HEK293T (cell line): ENCODE data around the gene PIK3CG.

Experiments used
- ARNT ChIP-seq: fragments of 450-650 bp; IDR thresholded peaks from 2 replicates; pipeline ENCODE4 v1.6.1; 2017; ENCODE audit warnings: mild to moderate bottlenecking
- BHLHE40 ChIP-seq: fragments of 450-650 bp; IDR thresholded peaks from 2 replicates; pipeline ENCODE4 v1.6.1; 2016; ENCODE audit warnings: mild to moderate bottlenecking, moderate library complexity, borderline replicate concordance
- ELF4 ChIP-seq: fragments of 450-650 bp; IDR thresholded peaks from 2 replicates; pipeline ENCODE4 v1.6.1; 2017; ENCODE audit warnings: antibody characterized with exemption
- FOXM1 ChIP-seq: fragments of 450-650 bp; IDR thresholded peaks from 2 replicates; pipeline ENCODE4 v1.6.1; 2017; ENCODE audit warnings: mild to moderate bottlenecking, borderline replicate concordance
- HDGF ChIP-seq: fragments of 450-650 bp; IDR thresholded peaks from 2 replicates; pipeline ENCODE4 v1.6.1; 2017; ENCODE audit warnings: antibody characterized with exemption, borderline replicate concordance
- NFRKB ChIP-seq: fragments of 450-650 bp; IDR thresholded peaks from 2 replicates; pipeline ENCODE4 v1.6.1; 2016; ENCODE audit warnings: mild to moderate bottlenecking, moderate library complexity
- SP1 ChIP-seq: fragments of 450-650 bp; IDR thresholded peaks from 2 replicates; pipeline ENCODE4 v1.6.1; 2017
- SUZ12 ChIP-seq: fragments of 450-650 bp; IDR thresholded peaks from 2 replicates; pipeline ENCODE4 v1.6.1; 2016; ENCODE audit warnings: mild to moderate bottlenecking
- TARDBP ChIP-seq: fragments of 450-650 bp; IDR thresholded peaks from 2 replicates; pipeline ENCODE4 v1.6.1; 2016

GRCh38 chr7:106848851-106849442 lies 16.1 kb upstream of the PIK3CG start:
- TF ChIP-seq SP1 (no peak), ARNT (no peak), FOXM1 (no peak), NFRKB (no peak), TARDBP (no peak), HDGF (no peak), ELF4 (no peak), SUZ12 (no peak), BHLHE40 (no peak)
